Measurements from ENCODE around the gene EIF2B2. TPM values are rescaled to one million over a fixed set of nuclear protein-coding genes. Genes with fewer than 3 reads are reported as not detected.
A peak's percentile ranks its signal among the peaks of the same experiment; 100 is the strongest.

The EIF2B2 gene
- total and polyA plus RNA-seq, 2 of the 13 experiments (the other 11 are each of a cell fraction or from before 2014, with no cell fraction given), result 54.4 to 78.6 TPM

- 0 out of 2 replicates have a peak, but pooled peaks have one; percentile 52 for TF ChIP-seq ZBTB10 (CRISPR knock-in tag; IDR thresholded peaks at IDR 0.05; ENCODE audit: borderline replicate concordance)
- TF ChIP-seq ZSCAN12 (CRISPR knock-in tag; IDR thresholded peaks at IDR 0.05), result no peak
- TF ChIP-seq NFE2L2 (IDR thresholded peaks at IDR 0.05; ENCODE audit: low read length), result no peak
- peak; percentile 54; the same call in 1 of the 2 replicates for TF ChIP-seq ERF (CRISPR knock-in tag; IDR thresholded peaks at IDR 0.05)
- no peak for TF ChIP-seq ZNF414 (CRISPR knock-in tag; IDR thresholded peaks at IDR 0.05)
- no peak for TF ChIP-seq ZNF639 (CRISPR knock-in tag; conservative IDR thresholded peaks at IDR 0.05)
- TF ChIP-seq ZNF740 (CRISPR knock-in tag; IDR thresholded peaks at IDR 0.05), result no peak
- TF ChIP-seq MED13 (CRISPR knock-in tag; IDR thresholded peaks at IDR 0.05), result no peak
- no peak for TF ChIP-seq MED8 (CRISPR knock-in tag; IDR thresholded peaks at IDR 0.05; ENCODE audit: insufficient replicate concordance)
- no peak for TF ChIP-seq TCF7 (IDR thresholded peaks at IDR 0.05; ENCODE audit: low read depth)
- peak; percentile 72 for TF ChIP-seq HDAC1 (CRISPR knock-in tag; IDR thresholded peaks at IDR 0.05)
- TF ChIP-seq ZNF251 (CRISPR knock-in tag; IDR thresholded peaks at IDR 0.05), result no peak
- 0 out of 2 replicates have a peak, but pooled peaks have one; percentile 8 for TF ChIP-seq CBFB (CRISPR knock-in tag; IDR thresholded peaks at IDR 0.05)
- TF ChIP-seq ZBTB2 (CRISPR knock-in tag; IDR thresholded peaks at IDR 0.05; ENCODE audit: low read depth), result no peak
- TF ChIP-seq RBFOX2 (IDR thresholded peaks at IDR 0.05; ENCODE audit: low read depth, low read length), result no peak
- TF ChIP-seq PRDM15 (CRISPR knock-in tag; IDR thresholded peaks at IDR 0.05), result no peak
- TF ChIP-seq HNRNPL (IDR thresholded peaks at IDR 0.05; ENCODE audit: low read depth, low read length), result no peak
- no peak for TF ChIP-seq TRIM24 (CRISPR knock-in tag; IDR thresholded peaks at IDR 0.05)
- no peak for TF ChIP-seq CBX1 (IDR thresholded peaks at IDR 0.05; ENCODE audit: low read depth)
- TF ChIP-seq NCOR1 (IDR thresholded peaks at IDR 0.05; ENCODE audit: borderline replicate concordance, low read length), result no peak
Measured at GRCh38 chr14:74956280-74957072, 46.2 kb upstream of the EIF2B2 start (continued).

Measured in HepG2 (cell line).